K562 (cell line): ENCODE measurements around the gene EXT2. TPM values are rescaled to one million over a fixed set of nuclear protein-coding genes. Genes with fewer than 3 reads are reported as not detected.

Experiments
- ATAC-seq: fragments of 200-7000 bp; cut with Tn5 transposase; 3 replicates; pipeline ENCODE4 v1.9.1; 2020; ENCODE audit warnings: moderate library complexity
- BruUV-seq: library from RNA; stranded (reverse); fragments of 400-500 nt; replicated peaks from 2 replicates; lab custom pipeline; 2021; lab: Mats Ljungman, UMichigan
- CTCF ChIA-PET: fragments of 300-600 bp; formaldehyde crosslinking; extraction: SDS; loops from one replicate; lab custom pipeline; 2021; ENCODE audit warnings: low intra/inter-chr PET ratio; lab: Yijun Ruan, JAX
- POLR2A ChIA-PET: fragments of 300-600, 350-650 bp; sonication (Branson Sonifier 250); formaldehyde crosslinking; extraction: SDS; loops from one replicate; lab custom pipeline; 2021; ENCODE audit warnings: antibody characterized with exemption, inconsistent platforms; lab: Yijun Ruan, JAX
- DNase-seq, 4 experiments: peaks; one replicate each; pipeline versions ENCODE4 v3.0.0 to v3.0.0-alpha.2; 2011 to 2018; ENCODE audit warnings: low spot score in 3 of 4, mixed read lengths in 3 of 4; ENCODE audit errors: extremely low read depth in 1 of 4
- FAIRE-seq: peaks from 2 replicates; lab custom pipeline; 2011; peaks lifted over from hg19 to GRCh38; lab: Jason Lieb, UNC
- H2AFZ ChIP-seq: 2 replicates; pipeline ENCODE4 v1.6.0; 2011; ENCODE audit warnings: low read depth, low read length, control low read depth, inconsistent platforms
- H3K27ac ChIP-seq: fragments of 200-600 bp; 3 replicates; pipeline ENCODE4 v1.8.0; 2011; ENCODE audit warnings: low read depth, mild to moderate bottlenecking, control low read depth, inconsistent platforms, low read length, moderate library complexity, mixed read lengths; ENCODE audit errors: extremely low read depth
- H3K27me3 ChIP-seq, 2 experiments: fragments of 300-600 bp in 1 of 2; 2 replicates in 1 of 2; 3 replicates in 1 of 2; pipeline versions ENCODE4 v1.6.0 to v1.8.0; 2011; ENCODE audit warnings: inconsistent platforms in 2 of 2, low read length in 2 of 2, mild to moderate bottlenecking in 1 of 2, mixed read lengths in 1 of 2, moderate library complexity in 1 of 2; ENCODE audit not compliant: control insufficient read depth in 2 of 2, insufficient read depth in 2 of 2
- H3K36me3 ChIP-seq: fragments of 300-600 bp; 3 replicates; pipeline ENCODE4 v1.8.0; 2011; ENCODE audit warnings: mild to moderate bottlenecking, low read length, inconsistent platforms; ENCODE audit not compliant: control insufficient read depth, insufficient read depth
- H3K4me1 ChIP-seq, 2 experiments: fragments of 200-600 bp in 1 of 2; replicated peaks in 1 of 2; 2 replicates in 1 of 2; 3 replicates in 1 of 2; pipeline versions ENCODE4 v1.5.1 to v1.8.0; 2011; ENCODE audit warnings: inconsistent platforms in 2 of 2, low read length in 2 of 2, mild to moderate bottlenecking in 1 of 2, mixed read lengths in 1 of 2, moderate library complexity in 1 of 2; ENCODE audit not compliant: control insufficient read depth in 2 of 2, insufficient read depth in 2 of 2
- H3K4me2 ChIP-seq: 2 replicates; pipeline ENCODE4 v1.6.1; 2011; ENCODE audit warnings: low read length, control low read depth, inconsistent platforms, mixed read lengths; ENCODE audit not compliant: insufficient read depth
- H3K4me3 ChIP-seq: fragments of 200-600 bp; sonication (generic), shearing (Covaris generic); 2 replicates; pipeline ENCODE4 v1.5.1; 2016; ENCODE audit warnings: control low read depth, inconsistent platforms
- H3K79me2 ChIP-seq: fragments of 200-600 bp; 3 replicates; pipeline ENCODE4 v1.8.0; 2011; ENCODE audit warnings: low read length, inconsistent platforms; ENCODE audit not compliant: control insufficient read depth, insufficient read depth
- H3K9ac ChIP-seq, 2 experiments: 2 replicates each; pipeline versions ENCODE4 v1.6.0 to v1.6.1; 2011; ENCODE audit warnings: low read depth in 2 of 2, low read length in 2 of 2, control low read depth in 1 of 2, inconsistent platforms in 1 of 2, mild to moderate bottlenecking in 1 of 2, mixed read lengths in 1 of 2; ENCODE audit not compliant: insufficient read depth in 1 of 2
- H3K9me1 ChIP-seq: one replicate; pipeline ENCODE4 v1.6.0; 2011; ENCODE audit warnings: inconsistent platforms, mild to moderate bottlenecking, low read length, moderate library complexity; ENCODE audit not compliant: control insufficient read depth, insufficient read depth
- H3K9me3 ChIP-seq: replicated peaks from 2 replicates; pipeline ENCODE4 v1.5.1; 2011; ENCODE audit warnings: low read depth, low read length, inconsistent platforms; ENCODE audit not compliant: control insufficient read depth, insufficient read depth
- H4K20me1 ChIP-seq: replicated peaks from 2 replicates; pipeline ENCODE4 v1.6.1; 2011; ENCODE audit warnings: low read length, inconsistent platforms, mixed read lengths; ENCODE audit not compliant: control insufficient read depth, insufficient read depth
- BDP1 ChIP-seq: IDR thresholded peaks from 3 replicates; pipeline ENCODE4 v1.6.1; 2011; ENCODE audit not compliant: insufficient read length, insufficient read depth
- CSDE1 ChIP-seq, 2 experiments: fragments of 450-650 bp; IDR thresholded peaks; 2 replicates each; pipeline ENCODE4 v1.6.1; 2016; ENCODE audit warnings: mild to moderate bottlenecking in 1 of 2
- NCOA6 ChIP-seq: fragments of 450-650 bp; IDR thresholded peaks from 2 replicates; pipeline ENCODE4 v1.6.1; 2017; ENCODE audit warnings: mild to moderate bottlenecking
- NCOR1 ChIP-seq: fragments of 450-650 bp; IDR thresholded peaks from 2 replicates; pipeline ENCODE4 v1.6.1; 2016; ENCODE audit warnings: mild to moderate bottlenecking, moderate library complexity
- RFX1 ChIP-seq: fragments of 450-650 bp; IDR thresholded peaks from 2 replicates; pipeline ENCODE4 v1.6.1; 2016; ENCODE audit warnings: mild to moderate bottlenecking, moderate library complexity
- RHOXF2B ChIP-seq: fragments of 250-450 bp; sonication (Bioruptor Pico); conservative IDR thresholded peaks from 2 replicates; pipeline ENCODE4 v1.5.1; 2021
- SP2 ChIP-seq: IDR thresholded peaks from 2 replicates; pipeline ENCODE4 v1.6.1; 2011; ENCODE audit warnings: mild to moderate bottlenecking, low read depth, low read length, moderate library complexity; ENCODE audit not compliant: poor library complexity, severe bottlenecking; ENCODE audit errors: extremely low read depth
- ZNF79 ChIP-seq: fragments of 250-450 bp; sonication (Bioruptor Pico); IDR thresholded peaks from 2 replicates; pipeline ENCODE4 v1.4.0; 2020; ENCODE audit warnings: low read depth, mild to moderate bottlenecking, moderate library complexity
- ZSCAN32 ChIP-seq: fragments of 450-650 bp; formaldehyde crosslinking; IDR thresholded peaks from 2 replicates; pipeline ENCODE4 v1.4.0; 2020; ENCODE audit warnings: mild to moderate bottlenecking, moderate library complexity
- WGBS: fragments of 100-300 bp; shearing (Covaris generic); methylation state at CpG from one replicate; pipeline ENCODE4 v1.1.6; 2016; ENCODE audit warnings: low coverage, mixed read lengths; ENCODE audit not compliant: insufficient coverage; ENCODE audit errors: missing lambda C conversion rate; 5-methylcytosine and 5-hydroxymethylcytosine counted together
- in situ Hi-C: fragments of 300-500 bp; cut with MboI; formaldehyde crosslinking; loops from 4 replicates; pipeline ENCODE4 v1.15.0; 2018; ENCODE audit warnings: inconsistent platforms, mixed read lengths
- intact Hi-C: fragments of 100-400 bp; cut with micrococcal nuclease; formaldehyde crosslinking; loops from 2 replicates; pipeline ENCODE4 v1.14.2; 2022
- polyA plus RNA-seq, 8 experiments: library from polyadenylated mRNA; depleted of rRNA in 4 of 8; stranded (reverse) in 5 of 8; unstranded in 3 of 8; fragments of >200 nt; fragmentation: Nextera tagmentation in 2 of 8; fragmentation: Illumina TruSeq in 1 of 8; extraction: Ambion mirVana in 2 of 8; extraction: Trizol in 1 of 8; gene quantifications; 2 replicates each; pipeline versions ENCODE4 v1.2.1 to v1.2.3, GENCODE V29; 2011 to 2014; ENCODE audit warnings: inconsistent platforms in 1 of 8, missing spikeins in 1 of 8
- total RNA-seq, 7 experiments: library from RNA; depleted of rRNA in 6 of 7; stranded (reverse); fragments of >200 nt in 6 of 7; fragmentation: Illumina TruSeq in 2 of 7; extraction: Trizol in 2 of 7; gene quantifications; 2 replicates each; pipeline versions ENCODE4 v1.2.1 to v1.2.3, GENCODE V29; 2011 to 2021; ENCODE audit warnings: low replicate concordance in 1 of 7
- TF ChIP-seq, protein P1 (sequence below): sonication (generic); formaldehyde crosslinking; IDR thresholded peaks from 2 replicates; pipeline ENCODE4 v1.8.0; 2022; ENCODE audit warnings: mild to moderate bottlenecking, low read depth, missing genetic modification reagents
- TF ChIP-seq, protein P2 (sequence below), 3 experiments: fragments of 200-800 bp in 1 of 3; fragments of 250-450 bp in 1 of 3; fragments of 450-650 bp in 1 of 3; sonication (Bioruptor Pico) in 1 of 3; sonication (Bioruptor generic) in 1 of 3; formaldehyde crosslinking in 1 of 3; IDR thresholded peaks; 2 replicates each; pipeline versions ENCODE4 v1.6.1 to v1.8.0; 2016 to 2022; ENCODE audit warnings: mild to moderate bottlenecking in 2 of 3, missing genetic modification characterization in 2 of 3, missing compliant biosample characterization in 1 of 3, moderate library complexity in 1 of 3
- TF ChIP-seq, protein P3 (sequence below): fragments of 450-650 bp; IDR thresholded peaks from 2 replicates; pipeline ENCODE4 v1.6.1; 2016
- TF ChIP-seq, protein P4 (sequence below), 2 experiments: IDR thresholded peaks; 2 replicates each; pipeline ENCODE4 v1.6.1; 2011; ENCODE audit warnings: borderline replicate concordance in 1 of 2, control low read depth in 1 of 2, low read depth in 1 of 2, low read length in 1 of 2, mild to moderate bottlenecking in 1 of 2, mixed read lengths in 1 of 2, moderate library complexity in 1 of 2; ENCODE audit not compliant: insufficient read depth in 1 of 2, insufficient read length in 1 of 2, poor library complexity in 1 of 2, severe bottlenecking in 1 of 2; ENCODE audit errors: extremely low read depth in 1 of 2

The EXT2 gene
- total and polyA plus RNA-seq, 9 of the 15 experiments (the other 6 are each of a cell fraction or from before 2014, with no cell fraction given), result 7.5 to 52.1 (median 38.1) TPM

DNA sequence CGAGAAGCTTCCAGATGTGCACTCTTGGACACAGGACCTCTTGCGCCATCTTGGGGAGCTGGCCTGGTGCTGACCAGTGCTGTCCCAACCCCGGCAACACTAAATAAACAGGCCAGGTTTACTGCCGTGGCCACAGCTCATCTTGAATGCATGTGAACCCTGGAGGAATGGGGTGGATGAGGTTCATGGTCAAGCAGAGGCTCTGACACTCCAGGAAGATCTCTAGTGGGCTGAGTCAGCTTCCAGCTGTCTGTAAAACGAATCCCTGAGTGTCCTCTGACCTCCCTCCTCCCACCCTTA is 162.7 kb downstream of the EXT2 start (continued):
- TF ChIP-seq, protein P1, sequence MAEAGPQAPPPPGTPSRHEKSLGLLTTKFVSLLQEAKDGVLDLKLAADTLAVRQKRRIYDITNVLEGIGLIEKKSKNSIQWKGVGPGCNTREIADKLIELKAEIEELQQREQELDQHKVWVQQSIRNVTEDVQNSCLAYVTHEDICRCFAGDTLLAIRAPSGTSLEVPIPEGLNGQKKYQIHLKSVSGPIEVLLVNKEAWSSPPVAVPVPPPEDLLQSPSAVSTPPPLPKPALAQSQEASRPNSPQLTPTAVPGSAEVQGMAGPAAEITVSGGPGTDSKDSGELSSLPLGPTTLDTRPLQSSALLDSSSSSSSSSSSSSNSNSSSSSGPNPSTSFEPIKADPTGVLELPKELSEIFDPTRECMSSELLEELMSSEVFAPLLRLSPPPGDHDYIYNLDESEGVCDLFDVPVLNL (CRISPR knock-in tag), result no peak
- TF ChIP-seq SP2 (no peak), ZSCAN32 (CRISPR knock-in tag) (no peak), RFX1 (no peak), RHOXF2B (CRISPR knock-in tag) (no peak), NCOA6 (no peak)

DNA sequence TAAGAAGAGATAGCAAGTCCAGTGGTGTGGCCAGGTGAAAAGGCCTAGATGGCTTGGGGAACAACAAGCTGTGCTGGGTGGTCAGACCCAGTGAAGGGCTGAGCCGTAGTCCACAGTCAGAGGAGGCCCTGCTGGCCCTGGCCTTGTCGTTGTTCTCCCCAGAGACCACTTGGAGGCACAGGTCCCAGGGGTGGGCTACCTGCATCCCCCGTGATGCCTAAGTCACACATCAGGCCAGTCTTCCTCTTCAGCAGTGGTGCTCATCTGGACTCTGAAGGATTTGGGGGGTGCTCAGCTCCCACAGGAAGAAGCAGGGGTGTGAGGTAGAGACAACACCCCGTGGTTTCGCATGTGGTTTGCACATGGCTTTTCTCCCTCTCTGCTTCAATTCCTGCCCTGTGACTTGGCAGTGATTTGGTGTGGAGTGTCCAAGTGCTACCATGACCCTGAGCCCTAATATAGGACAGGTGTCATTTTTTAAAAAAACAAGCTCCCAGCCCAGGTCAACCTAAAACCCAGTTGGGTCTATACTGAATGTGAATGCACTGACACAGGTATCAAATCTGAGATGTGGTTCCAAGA is 163.5 kb downstream of the EXT2 start:
- no peaks in the 10 kb centered on the region for H4K20me1 ChIP-seq
- no peaks in the 10 kb centered on the region for H3K27me3 ChIP-seq
- no TSS peak for BruUV-seq
- TF ChIP-seq, protein P2, sequence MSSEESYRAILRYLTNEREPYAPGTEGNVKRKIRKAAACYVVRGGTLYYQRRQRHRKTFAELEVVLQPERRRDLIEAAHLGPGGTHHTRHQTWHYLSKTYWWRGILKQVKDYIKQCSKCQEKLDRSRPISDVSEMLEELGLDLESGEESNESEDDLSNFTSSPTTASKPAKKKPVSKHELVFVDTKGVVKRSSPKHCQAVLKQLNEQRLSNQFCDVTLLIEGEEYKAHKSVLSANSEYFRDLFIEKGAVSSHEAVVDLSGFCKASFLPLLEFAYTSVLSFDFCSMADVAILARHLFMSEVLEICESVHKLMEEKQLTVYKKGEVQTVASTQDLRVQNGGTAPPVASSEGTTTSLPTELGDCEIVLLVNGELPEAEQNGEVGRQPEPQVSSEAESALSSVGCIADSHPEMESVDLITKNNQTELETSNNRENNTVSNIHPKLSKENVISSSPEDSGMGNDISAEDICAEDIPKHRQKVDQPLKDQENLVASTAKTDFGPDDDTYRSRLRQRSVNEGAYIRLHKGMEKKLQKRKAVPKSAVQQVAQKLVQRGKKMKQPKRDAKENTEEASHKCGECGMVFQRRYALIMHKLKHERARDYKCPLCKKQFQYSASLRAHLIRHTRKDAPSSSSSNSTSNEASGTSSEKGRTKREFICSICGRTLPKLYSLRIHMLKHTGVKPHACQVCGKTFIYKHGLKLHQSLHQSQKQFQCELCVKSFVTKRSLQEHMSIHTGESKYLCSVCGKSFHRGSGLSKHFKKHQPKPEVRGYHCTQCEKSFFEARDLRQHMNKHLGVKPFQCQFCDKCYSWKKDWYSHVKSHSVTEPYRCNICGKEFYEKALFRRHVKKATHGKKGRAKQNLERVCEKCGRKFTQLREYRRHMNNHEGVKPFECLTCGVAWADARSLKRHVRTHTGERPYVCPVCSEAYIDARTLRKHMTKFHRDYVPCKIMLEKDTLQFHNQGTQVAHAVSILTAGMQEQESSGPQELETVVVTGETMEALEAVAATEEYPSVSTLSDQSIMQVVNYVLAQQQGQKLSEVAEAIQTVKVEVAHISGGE (CRISPR knock-in tag; IDR thresholded peaks at IDR 0.05), result no peak
- no peak for TF ChIP-seq CSDE1 (IDR thresholded peaks at IDR 0.05)
- TF ChIP-seq, protein P3, sequence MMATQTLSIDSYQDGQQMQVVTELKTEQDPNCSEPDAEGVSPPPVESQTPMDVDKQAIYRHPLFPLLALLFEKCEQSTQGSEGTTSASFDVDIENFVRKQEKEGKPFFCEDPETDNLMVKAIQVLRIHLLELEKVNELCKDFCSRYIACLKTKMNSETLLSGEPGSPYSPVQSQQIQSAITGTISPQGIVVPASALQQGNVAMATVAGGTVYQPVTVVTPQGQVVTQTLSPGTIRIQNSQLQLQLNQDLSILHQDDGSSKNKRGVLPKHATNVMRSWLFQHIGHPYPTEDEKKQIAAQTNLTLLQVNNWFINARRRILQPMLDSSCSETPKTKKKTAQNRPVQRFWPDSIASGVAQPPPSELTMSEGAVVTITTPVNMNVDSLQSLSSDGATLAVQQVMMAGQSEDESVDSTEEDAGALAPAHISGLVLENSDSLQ, result no peak
- no peak for TF ChIP-seq ZNF79 (CRISPR knock-in tag)
- TF ChIP-seq, protein P4, sequence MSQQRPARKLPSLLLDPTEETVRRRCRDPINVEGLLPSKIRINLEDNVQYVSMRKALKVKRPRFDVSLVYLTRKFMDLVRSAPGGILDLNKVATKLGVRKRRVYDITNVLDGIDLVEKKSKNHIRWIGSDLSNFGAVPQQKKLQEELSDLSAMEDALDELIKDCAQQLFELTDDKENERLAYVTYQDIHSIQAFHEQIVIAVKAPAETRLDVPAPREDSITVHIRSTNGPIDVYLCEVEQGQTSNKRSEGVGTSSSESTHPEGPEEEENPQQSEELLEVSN (IDR thresholded peaks at IDR 0.05; ENCODE audit: borderline replicate concordance in 1 of 2, extremely low read depth in 1 of 2, insufficient read depth in 1 of 2, insufficient read length in 1 of 2, low read depth in 1 of 2, low read length in 1 of 2, poor library complexity in 1 of 2, severe bottlenecking in 1 of 2), result peak in 1 of 2 experiments; percentile 21
- no peak for TF ChIP-seq BDP1
- no peak for TF ChIP-seq NCOR1
- TF ChIP-seq, all 486 proteins: peak for 1
- H3K4me3 ChIP-seq, result no peak overlapping the region
- no peaks in the 10 kb centered on the region for H3K79me2 ChIP-seq
- in situ Hi-C loops, result no loop called here
- H3K27ac ChIP-seq, result no peak overlapping the region
- WGBS, result 36% methylated on average over 4 of the region's 5 CpGs
- no peak overlapping the region for H3K9ac ChIP-seq
- no peak for ATAC-seq
- ChIA-PET POLR2A (interaction anchor here (0.6 to 3.0 kb wide), 3 partner anchors 10 to 16 kb away, joined by 3 to 16 read pairs (median 4); no protein-coding TSS in a partner anchor), CTCF (no interaction called here)
- H2AFZ ChIP-seq, result no peak overlapping the region
- H3K4me1 ChIP-seq, result peaks cover 14 to 18% of the 10 kb centered on the region in 2 experiments
- H3K9me3 ChIP-seq, result no peaks in the 10 kb centered on the region
- no peaks in the 10 kb centered on the region for H3K36me3 ChIP-seq
- intact Hi-C loops, result loop anchor here (5.0 kb wide), 1 partner anchor 127 kb away; no protein-coding TSS in a partner anchor
- FAIRE-seq, result no peak
- H3K9me1 ChIP-seq, result no peaks in the 10 kb centered on the region
- H3K4me2 ChIP-seq, result no peak overlapping the region
- no peak for DNase-seq
